HG03039 (cell line): Measurements from ENCODE around the gene HDC.

ENCODE experiments used
- ATAC-seq: cut with Tn5 transposase; IDR thresholded peaks from one replicate; pipeline ENCODE4 v1.9.1; 2021; ENCODE audit warnings: mild to moderate bottlenecking, moderate library complexity; ENCODE audit not compliant: unreplicated experiment

Gene HDC

DNA sequence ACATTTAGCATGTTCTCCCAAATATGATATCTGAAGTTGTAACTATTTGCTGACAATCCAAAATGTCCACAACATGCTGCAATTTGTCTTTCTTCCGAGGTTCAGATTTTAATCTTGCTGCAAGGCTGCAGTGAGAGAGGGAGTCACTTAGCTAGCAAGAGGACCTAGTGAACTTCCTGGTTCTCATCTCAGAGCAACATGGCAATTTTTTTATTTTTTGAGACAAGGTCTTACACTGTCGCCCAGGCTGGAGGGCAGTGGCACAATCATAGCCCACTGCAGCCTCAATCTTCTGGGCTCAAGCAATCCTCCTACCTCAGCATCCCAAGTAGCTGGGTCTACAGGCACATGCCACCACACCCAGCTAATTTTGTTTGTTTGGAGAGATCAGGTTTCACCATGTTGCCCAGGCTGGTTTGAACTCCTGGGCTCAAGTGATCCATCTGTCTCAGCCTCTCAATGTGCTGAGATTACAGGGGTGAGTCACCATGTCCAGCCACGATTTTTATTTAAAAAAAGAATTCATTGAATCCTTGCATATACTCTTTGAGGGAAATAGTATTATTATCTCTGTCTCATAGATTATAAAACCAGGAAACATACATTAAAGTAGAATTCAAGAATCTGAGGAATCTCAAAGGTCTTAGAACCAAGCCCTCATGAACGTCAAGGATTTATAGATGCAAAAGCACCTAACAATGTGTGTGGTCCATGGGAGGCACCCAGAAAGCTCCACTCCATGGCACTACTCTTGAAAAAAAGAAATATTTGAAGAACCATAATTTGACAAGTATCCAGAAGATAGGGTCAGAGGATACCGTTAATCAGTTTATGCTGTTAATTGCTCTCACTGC is 9.1 kb downstream of the HDC start:
- ATAC-seq: no peak

DNA sequence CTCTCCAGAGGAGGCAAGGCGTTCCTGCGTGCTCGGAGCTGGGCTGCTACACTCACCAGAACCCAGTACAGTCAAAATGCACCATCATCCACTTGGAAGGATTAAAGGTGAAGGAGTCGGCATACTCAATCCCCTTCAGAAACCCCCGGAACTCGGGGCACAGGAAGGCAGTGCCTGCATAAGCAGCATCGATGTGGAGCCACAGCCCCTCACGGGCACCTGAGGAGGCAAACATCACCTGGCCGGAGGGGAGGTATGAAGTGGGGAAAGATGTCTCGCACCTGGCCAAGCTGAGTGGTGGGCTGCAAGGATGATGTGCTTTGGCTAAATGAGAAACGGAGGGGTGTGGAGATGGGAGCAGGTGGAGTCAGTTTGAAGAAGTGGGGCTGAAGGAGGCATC is 13.0 kb downstream of the HDC start:
- no peak for ATAC-seq

DNA sequence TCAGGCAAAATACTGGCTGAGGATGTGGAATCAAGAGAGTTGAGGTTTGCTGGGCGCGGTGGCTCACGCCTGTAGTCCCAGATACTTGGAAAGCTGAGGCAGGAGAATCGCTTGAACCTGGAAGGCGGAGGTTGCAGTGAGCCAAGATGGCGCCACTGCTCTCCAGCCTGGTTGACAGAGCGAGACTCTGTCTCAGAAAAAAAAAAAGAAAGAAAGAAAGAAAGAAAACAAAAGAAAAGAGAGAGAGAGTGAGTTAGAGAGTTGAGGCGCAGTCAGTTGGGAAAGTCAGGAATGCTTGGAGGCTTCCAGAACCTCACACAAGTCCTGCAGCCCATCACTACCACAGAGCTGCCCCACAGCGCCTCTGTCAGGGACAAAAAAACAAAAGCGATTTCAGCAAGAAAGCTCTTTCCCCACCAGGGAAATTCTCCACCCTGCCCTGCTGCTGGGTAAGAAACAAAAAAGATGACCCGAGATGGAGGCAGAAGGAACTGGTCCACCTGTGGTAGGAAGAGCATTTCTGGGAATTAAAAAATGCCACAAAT is 13.8 kb downstream of the HDC start:
- no peak for ATAC-seq

DNA sequence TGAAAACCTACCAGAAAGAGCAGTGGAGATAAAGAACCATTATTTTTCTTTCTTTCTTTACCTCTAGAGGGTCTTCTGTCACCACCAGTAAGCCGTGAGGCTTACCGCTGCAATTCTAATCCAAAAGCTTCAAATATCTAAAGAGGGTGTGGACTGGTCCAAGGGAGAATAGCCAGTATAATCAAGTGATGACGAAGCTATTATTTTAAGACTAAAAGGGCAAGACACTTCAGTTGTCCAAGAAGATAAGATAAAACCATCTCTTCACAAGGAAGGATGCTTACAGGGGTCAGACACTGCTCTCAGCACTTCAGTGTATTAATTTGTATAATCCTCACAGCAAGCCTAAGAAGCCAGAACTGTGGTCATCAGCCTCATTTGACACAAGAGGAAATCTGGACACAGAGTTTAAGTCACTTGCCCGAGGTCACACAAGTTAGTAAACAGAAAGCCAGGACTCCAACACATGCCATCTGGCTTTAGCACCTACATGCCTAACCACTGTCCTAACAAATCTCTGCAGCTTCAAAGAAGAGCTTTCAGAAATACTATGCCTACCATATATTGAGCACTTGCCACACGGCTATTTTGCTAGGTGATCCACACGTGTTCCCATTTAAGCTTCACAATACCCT is 14.6 kb downstream of the HDC start:
- ATAC-seq: no peak

DNA sequence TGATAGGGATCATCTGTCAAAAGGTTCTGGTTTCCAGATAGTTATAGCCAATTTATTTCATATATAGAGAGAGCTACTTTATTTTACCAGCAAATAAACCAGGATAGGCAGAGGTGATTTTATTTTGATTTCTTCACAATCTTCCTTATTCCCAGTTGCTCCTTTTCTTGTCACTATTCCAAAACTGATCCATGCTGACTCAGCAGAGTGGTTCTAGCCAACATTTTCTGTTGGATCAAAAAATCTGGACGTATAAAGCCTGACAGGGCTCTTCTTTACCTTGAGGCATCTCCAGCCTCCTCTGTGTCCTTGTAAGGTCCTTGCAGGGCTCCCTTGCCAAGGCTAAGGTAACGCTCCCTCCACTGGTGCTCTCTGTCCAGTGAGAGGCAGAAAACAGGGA is 15.8 kb downstream of the HDC start:
- ATAC-seq: no peak

DNA sequence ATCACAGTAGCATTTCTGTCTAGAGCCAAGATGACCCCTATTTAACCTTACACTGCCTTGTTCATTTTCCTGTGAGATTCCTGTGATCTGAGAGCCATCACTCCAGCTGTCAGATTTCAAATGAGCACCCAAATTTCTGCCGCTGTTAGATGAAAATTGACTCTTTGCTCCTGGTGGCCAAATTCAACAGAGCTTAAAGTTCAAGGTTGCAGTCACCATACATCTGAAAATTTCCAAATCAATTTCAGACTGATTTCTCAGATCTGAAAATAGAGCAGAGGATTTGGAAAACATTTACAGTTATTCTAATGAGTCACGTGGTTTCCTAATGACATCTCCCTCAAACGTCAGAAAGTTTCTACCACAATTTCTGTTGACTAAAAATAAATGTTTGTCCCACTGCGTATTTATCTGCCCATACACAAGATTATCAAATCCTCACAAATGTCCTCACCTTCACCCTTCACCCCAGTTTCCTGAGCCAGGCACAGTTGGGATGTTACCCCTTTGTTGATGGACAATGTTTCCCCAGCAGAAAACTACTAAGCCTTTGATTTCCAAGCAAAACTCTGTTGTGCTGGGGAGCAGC is 16.4 kb downstream of the HDC start:
- no peak for ATAC-seq

DNA sequence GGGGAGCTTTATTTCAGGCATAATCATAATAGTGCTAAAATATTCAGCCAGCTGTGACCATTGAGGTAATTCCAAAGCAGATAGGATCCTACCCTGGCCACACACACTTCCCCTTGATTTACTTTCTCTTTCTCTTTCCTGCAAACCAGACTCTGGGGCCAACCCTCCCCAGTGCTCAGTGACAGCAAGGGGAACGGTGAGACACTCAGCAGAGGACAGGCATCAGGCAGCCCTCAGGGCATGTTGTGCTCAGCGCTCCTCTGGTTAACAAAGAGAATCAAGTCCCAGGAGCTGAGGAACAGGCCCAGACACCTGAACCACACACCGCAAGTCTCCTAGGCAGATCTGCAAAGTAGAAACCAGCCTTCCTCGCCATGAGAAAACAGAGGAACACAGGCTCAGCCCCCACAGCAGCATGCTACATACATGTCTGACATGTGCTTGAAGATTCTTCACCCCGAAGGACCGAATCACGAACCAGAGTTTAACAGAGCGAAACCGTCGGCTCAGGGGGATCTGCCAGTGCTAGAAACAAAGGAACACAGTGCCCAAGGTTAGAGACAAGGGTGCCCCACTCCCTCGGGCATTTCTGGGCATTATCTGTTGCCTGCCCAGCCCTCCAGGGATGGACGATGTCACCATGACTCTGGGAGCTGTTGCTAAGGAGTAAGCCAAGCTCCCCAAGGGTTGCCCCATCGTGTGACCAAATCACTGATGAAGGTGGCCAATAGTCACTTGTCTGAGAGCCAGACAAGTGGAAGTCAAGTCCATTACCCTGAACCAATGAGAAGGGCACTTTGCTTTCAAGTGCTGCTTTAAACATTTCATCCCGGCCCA is 17.5 kb downstream of the HDC start:
- peak; percentile 96 for ATAC-seq

DNA sequence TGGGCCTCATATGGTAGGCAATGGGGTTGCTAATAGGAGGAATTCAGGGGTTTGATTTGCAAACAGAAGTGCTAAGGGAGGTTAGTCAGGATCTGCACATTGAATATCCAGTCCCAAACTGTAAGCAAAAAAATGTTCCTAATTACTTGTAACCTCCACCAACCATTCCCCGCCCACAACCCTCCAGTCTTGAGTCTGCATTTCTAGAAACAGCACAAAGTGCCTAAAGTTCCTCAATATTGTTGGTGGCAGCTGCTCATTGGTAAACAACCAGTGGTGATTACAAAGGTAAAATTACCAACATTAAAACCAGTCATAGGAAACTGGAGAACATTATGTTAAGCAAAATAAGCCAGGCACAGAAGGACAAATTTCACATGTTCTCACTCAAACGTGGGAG is 18.9 kb downstream of the HDC start:
- no peak for ATAC-seq

DNA sequence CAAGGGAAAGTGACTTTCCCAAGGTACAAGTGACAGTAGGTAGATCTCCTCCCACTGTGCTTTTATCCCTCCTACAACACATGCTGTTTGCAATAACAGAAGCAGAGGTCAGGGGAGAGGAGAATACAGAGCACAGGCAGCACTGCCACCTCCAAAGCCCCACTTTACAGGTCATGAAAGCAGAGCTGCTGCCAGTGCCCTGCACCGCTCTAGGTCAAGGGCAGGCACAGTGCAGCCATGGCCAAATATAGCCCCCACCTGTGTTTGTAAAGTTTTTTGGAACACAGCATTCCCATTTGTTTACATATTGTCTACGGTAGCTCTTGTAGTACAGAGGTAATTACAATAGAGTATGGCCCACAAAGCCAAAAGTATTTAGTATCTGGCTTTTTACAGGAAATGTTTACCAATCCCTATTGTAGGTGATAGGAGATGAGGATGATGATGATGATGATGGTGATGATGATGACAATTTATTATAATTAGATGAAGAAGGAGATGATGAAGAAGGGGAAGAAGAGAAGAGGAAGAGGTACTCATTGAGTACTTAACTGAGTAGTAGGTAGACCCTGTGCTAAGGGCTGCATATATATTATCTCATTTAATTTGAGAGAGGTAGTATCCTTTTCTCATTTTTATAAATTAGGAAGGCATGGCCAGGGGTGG is 20.4 kb downstream of the HDC start:
- no peak for ATAC-seq

DNA sequence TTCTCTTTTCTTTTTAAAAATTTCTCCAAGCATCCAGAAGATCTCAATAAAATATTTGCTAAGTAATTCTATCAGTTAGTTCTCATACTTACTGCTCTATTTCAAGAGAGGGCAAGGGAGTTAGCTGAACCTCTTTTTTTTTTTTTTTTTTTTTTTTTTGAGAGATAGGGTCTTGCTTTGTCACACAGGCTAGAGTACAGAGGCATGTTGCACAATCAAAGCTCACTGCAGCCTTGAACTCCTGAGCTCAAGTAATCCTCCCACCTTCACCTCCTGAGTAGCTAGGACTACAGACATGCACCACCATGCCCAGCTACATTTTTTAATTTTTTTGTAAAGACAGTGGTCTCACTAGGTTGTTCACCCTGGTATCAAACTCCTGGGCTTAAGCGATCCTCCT is 21.4 kb downstream of the HDC start:
- ATAC-seq: no peak

DNA sequence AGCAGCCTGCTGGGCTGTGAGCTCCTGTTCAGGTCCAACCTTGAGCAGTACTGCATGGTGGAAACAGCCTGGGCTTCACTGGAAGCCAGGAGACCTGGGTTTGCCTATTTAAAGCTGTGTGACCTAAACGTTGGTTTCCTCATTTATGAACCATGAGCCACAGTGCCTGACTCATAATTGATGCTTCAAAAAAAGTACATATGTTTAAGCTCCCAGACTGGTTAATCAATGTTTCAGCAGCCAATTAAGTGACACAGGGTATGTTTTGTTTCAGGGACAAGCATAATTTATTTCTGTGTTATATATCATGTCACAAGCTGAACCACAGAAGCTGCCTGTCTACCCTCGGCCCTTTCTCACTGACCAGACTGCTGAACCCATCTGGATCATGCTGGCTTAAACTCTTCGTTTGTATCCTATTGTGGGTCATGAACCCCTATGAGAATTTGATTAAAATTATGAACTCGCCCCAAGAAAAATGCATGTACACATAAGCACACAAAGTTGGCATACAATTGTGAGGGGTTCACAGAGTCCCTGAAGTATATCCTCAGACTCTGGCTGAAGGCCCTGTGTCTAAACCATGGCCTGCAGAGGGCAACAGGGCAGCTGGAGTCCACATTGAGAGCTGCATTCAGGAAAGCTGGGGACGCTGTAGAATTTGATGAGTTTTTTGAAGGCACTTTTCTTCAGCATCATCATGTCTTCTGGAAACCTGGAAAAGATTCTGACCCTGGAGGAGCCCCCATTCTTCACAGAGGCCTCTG is 23.7 kb downstream of the HDC start:
- ATAC-seq: no peak

DNA sequence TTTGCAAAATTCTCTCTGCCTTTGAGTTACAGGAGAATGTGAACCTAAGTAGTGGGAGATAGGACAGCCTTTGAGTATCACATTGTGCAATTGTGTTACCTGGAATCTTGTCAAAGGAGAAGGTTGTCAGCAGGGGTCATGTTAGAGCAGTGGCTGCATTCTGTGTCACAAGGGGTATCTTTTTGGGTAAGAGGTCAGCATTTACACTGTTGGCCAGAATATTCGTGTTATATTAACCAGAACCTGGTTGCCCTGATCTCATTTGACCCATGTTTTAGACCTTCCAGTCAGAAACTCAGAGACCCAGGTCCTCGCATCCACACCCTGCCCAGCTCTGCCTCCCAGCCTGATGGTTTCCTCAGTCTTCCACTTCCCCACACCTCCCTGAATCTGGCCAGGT is 27.3 kb downstream of the HDC start:
- no peak for ATAC-seq

DNA sequence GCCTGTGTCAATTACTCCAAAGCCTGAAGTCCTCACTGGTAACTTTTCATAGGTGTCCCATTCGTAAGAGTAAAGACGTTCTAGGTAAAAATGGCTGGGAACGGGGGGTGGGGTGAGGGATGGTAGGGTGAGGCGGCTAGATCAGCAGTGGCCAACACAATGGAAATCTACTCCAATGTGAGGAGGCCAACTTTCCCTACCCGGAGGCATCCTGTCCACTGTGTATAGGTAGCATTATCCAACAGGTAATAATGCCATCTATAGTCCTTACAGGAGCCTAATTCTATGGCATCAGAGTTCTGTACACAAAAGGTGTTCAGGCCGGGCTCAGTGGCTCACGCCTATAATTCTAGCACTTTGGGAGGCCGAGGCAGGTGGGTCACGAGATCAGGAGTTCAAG is 29.1 kb downstream of the HDC start:
- ATAC-seq: no peak

DNA sequence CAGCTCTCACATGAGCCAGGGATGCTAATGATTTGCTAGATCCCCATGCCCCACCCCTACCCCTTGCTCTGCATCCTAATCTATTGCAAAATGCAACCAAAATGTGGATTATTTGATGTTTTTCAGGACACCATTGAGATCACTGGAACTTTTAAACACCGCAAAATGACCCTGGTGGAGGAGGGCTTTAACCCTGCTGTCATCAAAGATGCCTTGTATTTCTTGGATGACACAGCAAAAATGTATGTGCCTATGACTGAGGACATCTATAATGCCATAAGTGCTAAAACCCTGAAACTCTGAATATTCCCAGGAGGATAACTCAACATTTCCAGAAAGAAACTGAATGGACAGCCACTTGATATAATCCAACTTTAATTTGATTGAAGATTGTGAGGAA is 29.7 kb downstream of the HDC start:
- no peak for ATAC-seq

DNA sequence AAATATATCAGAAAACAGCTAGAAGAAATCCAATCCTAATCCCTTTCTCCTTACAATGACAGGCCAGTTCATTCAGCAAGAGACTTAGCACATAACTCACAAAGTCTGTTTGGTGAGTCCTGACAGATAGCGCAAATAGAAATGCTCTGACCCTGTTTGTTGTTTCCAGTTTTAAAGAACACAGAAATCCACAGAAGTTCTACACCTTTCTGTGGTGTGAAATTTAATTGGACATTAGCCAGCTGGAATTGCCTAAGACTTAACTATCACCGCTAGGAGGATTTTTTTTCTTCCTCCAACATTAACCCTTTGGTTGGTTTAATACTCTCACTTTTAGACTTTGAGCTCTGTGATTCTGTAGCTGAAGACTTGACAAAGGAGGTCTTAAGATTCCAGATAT is 30.8 kb downstream of the HDC start:
- ATAC-seq: no peak

DNA sequence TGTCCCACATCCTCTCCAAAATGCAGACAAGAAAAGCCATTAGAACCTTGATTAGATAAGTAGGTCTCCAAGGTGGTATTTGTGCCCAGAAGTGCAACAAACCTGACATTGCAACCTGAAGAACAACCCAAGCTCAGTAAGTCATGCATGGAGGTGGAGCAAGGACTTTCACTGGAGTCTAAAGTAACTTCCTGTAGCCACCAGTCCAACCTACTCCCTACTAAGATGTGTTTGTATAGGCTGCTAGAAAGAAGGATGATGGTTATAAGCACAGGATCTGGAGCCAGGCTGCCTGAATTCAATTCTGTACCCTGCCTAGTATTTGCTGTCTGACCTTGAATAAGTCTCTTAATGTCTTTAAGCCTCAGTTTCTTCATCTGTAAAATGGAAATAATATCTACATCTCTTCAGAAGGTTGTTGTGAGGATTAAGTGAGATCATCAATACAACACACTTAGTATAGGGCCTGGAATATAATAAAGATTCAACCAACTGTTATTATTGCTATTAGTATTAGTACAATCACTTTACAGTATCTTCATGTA is 32.3 kb downstream of the HDC start:
- no peak for ATAC-seq

DNA sequence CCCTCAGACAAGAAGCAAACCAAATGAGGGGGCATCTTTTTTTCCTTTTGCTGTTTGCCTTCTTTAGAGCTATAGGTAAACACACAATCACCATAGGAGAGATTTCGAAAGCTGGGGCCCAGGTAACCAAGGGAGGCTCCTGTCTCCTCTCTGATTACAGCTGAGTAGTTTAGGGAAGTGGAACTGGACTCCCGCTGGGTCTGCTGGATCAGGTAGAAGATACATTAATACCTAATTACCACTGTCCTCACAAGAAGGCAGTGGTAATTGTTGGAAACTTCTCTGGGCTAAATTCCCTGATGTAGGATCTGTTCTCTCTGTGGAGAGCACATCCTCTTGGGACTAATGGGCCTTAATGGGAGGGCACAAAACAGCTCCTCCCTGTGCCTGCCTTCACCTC is 32.7 kb downstream of the HDC start:
- ATAC-seq: no peak

DNA sequence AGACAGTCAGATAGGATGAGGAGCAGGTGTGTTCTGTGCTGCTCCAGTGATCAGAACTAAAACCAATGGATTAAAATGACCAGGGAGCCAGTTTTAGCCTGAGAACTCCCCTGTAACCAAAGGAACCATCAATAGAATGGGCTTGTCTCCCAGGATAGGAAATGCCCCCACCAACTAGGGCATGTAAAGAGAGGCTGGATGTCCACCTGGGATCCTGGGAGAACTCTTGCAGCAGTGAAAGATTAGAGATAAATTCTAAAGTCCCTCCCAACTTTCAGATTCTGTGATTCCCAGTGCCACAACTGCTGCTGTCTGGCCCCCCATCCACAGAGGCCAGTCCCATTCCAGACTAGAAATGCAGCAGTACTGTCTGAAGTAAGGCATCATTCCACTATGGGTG is 33.8 kb downstream of the HDC start:
- ATAC-seq: no peak

DNA sequence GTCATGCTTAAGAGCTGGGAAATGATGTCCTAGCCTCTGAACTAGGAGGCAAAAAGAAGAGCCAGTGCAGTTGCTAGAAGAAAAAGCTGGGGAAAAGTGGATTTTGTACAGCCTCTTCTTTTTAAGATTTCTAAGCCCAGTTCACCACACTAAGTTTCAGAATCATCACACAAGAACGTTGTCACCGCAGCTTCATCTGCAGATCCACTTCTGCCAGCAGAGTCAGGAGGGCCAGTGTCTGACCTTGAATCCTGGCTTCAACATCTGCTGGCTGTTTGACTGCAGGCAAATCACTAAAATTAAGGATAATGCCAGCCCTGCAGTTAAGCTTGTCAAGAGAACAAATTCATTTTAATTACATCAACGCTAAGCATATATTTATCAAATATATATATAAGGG is 36.2 kb downstream of the HDC start:
- no peak for ATAC-seq

DNA sequence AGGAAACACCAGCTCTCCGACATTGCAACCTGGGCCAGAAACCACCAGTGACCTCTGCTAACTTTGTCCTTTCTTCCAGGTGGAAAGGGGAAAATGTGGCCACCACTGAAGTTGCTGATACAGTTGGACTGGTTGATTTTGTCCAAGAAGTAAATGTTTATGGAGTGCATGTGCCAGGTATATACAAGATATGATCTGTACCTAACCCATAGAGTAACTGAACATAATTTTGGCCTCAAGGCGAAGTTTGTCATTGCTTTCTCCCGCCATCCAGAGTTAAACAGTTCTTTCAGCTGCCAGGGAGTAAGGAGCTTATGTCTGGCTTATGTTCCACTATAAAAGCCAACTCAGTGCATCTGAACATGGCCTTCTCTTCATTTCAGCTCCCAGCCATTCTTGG is 36.7 kb downstream of the HDC start:
- ATAC-seq: no peak
